NCI-H748 (cell line): ENCODE data around the gene HERPUD1.
"Not testable (repeated sequence)": the region's sequence is repeated elsewhere in the genome, so short reads cannot be mapped to it uniquely, and the experiment has no call there.

ENCODE experiments used
- DNase-seq: peaks from one replicate; lab custom pipeline; 2025; ENCODE audit not compliant: unreplicated experiment; lab: John Stamatoyannopoulos, UW

Gene HERPUD1

DNA sequence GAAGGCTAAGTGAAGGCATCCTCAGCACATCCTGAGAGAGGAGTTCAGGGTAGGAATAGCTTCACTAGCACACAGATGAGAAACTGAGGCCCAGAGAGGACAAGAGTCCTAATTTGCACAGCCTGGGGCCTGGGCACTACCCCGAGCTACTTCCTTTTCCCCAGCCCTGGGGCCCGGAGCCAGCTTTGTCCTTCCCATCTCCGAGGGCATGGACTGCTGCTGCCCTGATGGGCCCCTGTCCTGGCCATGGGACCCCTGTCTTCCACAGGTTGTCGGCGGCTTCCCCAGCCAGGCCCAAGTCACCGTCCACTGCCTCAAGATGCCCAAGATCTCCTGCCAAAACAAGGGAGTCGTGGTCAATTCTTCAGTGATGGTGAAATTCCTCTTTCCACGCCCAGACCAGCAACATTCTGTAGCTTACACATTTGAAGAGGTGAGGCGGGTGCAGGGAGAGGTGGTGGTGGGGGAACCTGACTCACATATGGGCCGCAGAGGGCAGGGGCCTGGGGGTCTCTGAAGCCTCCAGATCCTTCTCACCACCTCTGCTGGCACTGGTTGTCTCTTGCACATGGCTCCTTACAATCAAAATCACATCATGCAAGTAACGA lies 46.0 kb downstream of the HERPUD1 start:
- no peak for DNase-seq

DNA sequence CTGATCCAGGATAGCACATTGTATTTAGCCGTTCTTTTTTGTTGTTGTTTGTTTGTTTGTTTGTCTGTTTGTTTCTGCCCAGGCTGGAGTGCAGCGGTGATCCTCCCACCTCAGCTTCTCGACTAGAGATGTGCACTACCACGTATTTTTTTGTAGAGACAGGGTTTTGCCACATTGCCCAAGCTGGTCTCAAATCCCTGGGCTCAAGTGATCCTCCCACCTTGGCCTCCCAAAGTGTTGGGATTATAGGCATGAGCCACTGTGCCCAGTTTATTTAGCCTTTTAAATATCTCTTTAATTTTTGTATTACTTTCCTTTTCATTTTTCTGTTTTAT lies 48.2 kb downstream of the HERPUD1 start:
- DNase-seq: no peak

DNA sequence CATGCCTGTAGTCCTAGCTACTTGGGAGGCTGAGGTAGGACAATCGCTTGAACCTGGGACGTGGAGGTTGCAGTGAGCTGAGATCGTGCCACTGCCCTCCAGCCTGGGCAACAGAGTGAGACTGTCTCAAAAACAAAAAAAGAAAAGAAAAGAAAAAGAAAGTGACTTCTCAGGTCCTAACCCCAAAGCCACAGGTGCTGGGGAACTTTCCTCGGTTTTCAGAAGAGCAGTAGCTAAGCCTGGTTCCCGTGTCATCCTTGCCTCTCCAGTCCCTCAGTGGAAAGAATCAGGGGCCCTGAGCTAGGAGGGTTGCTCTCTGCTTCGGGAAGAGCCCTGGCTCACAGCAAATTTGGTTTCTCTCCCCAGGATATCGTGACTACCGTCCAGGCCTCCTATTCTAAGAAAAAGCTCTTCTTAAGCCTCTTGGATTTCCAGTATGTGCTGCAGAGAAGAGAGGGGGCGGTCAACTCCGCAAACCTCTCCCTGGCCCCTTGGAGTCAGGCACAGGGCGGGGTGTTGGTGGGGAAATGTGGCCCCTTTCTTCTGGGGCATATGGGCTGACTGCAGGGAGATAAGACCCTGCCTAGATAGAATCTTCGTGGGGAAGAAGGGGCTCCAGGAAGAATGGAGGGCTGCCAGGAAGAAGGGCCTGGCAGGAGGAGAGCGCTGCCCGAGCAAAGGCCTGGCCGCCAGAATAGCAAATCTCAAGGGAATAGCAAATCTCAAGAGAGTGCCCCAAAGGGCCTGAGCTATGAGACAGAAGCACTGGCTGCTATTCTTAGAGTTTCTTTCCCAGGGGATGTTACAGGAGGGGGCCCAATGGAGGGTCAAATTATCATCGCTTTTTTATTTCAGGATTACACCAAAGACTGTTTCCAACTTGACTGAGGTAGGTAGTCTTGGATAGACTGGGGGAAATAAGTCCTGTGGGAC lies 49.1 kb downstream of the HERPUD1 start:
- no peak for DNase-seq

DNA sequence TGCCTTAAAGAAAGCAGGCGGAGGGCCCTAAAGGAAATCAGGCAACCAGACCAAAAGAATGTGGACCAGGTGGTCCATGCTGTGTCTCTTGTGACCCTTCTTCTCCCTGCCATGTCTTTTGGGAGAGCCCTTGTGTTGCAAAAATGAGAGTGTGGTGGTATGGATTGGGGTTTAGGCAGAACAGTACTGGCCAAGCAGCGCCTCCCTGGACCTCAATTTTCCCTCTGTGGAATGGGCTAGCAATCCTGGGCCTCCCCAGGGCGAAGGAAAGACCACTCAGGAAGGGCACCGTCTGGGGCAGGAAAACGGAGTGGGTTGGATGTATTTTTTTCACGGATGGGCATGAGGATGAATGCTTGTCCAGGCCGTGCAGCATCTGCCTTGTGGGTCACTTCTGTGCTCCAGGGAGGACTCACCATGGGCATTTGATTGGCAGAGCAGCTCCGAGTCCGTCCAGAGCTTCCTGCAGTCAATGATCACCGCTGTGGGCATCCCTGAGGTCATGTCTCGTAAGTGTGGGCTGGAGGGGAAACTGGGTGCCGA lies 49.9 kb downstream of the HERPUD1 start:
- no peak for DNase-seq

DNA sequence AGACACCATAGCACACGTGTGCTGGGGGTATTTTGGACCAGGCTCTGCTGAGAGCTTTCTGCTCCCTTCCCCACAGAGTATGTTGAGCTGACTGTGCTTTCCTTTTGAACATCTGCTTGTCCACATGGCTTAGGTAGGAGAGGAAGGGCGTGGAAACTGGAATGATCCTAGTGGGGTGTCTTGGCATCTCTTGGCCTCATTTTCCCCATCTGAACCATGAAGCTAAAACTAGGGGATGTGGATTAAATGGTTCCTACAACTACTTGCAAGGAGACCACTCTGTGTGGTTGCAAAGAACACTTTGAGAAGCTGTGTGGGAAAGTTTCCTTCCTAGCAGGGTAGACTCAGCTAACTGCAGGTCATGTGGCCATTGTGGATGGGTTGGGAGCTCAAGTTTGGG lies 50.8 kb downstream of the HERPUD1 start:
- no peak for DNase-seq

DNA sequence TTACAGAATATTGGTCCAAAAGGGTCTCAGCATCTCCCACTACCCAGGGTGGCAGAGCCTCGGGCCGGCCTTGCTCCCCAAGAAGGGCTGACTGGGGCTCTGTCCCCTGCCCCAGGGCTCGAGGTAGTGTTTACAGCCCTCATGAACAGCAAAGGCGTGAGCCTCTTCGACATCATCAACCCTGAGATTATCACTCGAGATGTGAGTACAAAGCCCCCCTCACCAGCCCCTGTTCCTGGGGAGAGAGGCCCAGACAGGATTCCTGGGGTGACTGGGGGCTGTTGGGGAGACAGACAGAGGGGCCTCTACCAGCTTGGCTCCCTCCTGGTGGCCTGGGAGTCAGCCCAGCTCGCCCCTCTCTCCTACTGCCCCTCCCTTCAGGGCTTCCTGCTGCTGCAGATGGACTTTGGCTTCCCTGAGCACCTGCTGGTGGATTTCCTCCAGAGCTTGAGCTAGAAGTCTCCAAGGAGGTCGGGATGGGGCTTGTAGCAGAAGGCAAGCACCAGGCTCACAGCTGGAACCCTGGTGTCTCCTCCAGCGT lies 51.3 kb downstream of the HERPUD1 start:
- DNase-seq: no peak

DNA sequence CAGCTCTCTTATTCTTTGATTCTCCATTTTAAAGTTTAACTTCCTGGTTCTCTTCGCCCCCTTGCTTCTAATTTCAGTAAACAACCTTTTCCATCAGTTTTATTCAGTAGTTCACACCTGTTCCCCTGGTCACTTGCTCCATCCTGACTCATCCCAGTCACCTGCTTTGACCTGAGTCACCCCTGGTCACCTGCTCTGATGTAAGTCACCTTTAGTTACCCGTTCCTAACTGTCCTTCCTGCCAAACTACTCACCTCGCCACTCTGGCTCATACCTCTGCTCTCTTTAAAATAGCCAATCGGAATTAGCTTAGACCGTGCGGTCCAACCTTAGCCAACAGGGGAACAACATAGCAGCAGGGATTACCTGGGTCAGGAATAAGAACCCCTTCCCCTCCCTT lies 52.7 kb downstream of the HERPUD1 start:
- no peak for DNase-seq

DNA sequence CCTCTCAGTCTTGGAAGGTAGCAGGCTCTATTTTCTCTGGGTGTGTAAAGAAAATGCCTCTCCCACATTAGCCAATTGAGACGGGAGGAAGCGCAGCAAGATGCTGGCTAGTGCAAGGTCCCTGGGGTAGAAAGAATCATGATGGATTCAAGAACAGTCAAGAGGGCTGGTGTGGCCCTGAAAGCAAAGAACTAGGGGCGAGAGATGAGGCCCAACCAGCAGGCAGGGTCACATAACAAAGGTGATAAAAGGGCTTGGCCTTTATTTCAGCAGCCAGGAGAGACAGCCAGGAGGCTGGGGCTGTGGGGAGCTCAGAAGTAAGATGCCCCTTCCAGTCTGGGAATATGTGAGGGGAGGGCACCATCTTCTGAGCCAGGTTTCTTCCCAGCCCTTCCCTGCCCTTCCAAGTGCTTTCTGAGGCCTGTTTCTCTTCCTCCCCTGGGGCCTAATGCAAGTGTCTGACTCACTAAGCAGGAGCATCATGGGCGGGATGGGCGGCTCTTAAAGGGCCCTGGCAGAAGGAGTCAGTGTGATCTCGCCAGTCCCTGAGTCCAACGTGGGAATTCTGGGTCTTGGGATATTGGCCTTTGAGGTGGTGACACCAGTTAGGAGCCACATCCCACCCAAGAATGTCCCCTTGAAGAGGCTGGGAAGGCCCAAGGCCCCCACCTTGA lies 53.5 kb downstream of the HERPUD1 start:
- no peak for DNase-seq

DNA sequence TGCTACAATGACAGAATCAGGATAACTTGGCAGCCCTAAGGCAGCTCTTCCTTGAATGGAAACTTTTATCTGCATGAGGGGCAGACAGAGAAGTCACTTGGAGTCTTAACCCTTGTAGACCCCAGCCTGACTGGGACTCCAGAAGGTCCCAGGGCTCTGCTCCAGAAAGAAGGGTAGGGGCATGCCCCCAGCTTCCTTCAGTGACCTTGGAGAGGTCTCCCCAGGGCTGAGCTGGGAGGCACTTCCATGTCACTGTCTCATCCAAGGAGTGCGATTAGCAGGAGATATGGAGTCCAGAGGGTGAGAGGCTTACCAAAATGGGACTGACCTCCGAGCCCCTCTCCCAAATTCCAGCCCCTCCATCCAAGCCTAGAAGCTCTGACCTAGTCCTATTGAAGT lies 54.0 kb downstream of the HERPUD1 start:
- no peak for DNase-seq

DNA sequence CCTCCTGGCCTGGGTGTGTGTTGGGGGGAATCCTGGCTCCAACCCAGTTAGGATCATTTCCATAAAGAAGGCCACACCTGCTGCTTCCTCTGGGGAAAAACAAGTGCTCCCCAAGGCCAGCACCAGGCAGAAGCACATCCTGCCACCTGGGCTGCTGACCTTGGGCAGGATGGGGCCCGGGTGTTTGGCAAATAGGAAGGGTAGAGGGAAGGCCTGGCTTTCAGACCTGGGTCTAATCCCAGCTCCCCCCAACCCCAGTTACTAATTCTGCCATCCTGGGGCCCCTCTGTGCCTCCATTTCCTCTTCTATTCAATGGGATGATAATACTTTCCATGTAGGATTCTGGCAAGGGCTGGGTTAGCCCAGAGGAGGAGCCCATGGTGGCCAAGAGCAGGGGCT lies 54.4 kb downstream of the HERPUD1 start:
- DNase-seq: no peak

DNA sequence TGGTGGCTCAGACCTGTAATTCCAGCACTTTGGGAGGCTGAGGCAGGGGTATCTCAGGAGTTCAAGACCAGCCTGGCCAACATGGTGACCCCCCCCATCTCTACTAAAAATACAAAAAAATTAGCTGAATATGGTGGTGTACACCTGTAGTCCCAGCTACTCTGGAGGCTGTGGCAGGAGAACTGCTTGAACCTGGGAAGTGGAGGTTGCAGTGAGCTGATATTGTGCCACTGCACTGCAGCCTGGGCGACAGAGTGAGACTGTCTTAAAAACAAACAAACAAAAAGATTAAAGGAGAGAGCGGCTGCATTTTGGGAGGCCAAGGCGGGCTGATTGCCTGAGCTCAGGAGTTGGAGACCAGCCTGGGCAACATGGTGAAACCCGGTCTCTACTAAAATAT lies 55.0 kb downstream of the HERPUD1 start:
- DNase-seq: not testable (repeated sequence)

DNA sequence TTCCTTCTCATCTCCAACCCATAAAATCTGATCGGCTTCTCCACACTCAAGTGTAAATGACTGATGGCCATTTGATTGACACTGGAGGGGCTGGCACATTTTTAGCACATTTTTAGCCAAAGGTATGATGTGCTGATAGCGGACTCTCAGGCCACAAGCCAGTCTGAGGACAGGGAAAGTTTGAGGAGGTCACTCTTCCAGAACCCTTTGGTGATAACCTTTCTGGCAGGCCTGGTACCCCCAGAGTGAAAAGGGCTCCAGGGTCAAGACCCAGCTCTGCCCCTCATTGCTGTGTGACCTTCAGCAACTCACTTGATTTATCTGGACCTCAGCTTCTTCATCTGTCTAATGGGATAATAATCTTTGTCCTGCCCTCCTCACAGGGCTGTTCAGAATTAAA lies 55.8 kb downstream of the HERPUD1 start:
- DNase-seq: no peak

DNA sequence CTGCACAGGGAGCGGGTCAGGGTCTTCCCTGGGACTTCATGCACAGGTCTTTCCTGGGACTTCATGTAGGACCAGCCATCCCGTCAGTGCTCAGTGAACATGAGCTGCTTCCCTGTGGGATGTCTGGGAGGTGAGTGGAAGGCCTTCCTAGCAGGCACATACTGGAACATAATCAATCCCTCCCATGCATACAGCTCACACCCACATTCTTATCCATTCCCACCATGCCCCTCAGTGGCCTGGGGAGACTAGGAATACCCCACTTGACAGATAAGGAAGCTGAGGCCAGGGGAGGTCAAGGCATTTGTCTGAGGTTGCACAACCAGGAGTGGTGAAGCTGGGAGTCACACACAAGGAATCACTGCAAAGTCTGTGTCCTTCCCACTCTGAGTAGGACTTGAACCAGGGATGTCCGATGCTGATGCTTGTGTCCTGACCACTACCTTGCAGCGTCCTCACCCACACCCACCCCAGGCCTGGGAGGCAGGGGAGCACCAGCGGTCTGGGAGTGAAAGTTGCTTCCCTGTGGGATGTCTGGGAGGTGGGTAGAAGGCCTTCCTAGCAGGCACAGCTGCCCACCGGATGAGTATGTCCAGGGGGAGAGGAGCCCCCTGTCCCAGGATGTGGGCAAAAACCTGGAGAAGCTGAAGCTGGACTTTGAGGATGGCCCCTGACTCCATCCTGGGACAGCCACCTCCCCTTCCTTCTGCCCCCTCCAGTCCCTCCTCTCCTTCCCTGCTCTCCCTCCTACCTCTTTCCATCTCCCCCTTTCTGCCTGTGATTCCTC lies 56.4 kb downstream of the HERPUD1 start:
- DNase-seq: no peak

DNA sequence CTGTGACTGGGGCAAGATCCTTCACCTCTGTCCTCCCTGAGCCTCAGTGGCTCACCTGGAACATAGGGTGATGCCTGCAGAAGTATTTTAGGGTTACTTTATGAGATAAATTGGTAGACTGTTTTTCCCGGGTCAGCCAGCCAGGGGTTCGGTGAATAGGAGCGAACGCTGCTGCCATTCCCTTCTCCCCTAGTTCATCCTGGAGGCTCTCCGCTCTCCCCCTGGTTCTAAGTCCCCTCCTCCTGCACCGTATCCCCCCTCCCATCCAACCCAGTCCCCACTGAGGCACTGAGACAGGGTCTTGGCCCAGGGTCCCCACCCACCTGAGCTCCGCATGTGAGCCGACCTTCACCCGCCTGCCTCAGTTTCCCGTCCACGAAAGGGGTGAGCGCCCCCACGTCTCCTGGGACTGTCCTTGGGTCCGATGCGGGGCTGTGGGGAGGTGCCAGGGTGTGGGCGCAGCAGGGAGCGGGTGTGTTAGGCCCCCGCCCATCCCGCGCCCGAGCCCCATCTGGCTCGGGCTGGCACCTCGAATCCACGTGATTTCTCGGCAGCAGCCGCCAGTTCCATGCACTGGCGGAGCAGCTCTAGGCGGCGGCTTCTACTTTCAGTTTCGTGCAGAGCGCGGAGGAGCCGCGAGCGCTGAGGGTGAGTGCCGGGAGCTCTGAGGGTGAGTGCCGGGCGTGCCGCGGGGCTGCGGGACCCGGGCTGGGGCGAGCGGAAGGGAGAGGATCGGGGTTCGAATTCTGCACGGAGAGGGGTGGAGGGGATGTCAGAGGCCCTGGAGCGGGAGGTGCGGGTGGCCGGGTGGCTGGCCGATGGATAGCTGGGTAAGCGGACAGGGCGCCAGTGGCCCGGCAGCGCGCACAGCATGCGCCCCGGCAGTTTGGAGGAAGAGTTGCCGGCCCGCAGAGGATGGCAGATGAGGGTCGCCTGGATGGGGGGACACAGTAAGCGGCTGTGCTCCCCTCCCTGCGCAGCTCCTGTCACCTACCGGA lies 57.3 kb downstream of the HERPUD1 start, which contains the start of gene NLRC5:
Gene NLRC5 (plus strand): TSS at position 610 of the 998 bp plus-strand sequence. CDS start 31,156 bp downstream, outside the sequence.
- DNase-seq: peak; percentile 75

DNA sequence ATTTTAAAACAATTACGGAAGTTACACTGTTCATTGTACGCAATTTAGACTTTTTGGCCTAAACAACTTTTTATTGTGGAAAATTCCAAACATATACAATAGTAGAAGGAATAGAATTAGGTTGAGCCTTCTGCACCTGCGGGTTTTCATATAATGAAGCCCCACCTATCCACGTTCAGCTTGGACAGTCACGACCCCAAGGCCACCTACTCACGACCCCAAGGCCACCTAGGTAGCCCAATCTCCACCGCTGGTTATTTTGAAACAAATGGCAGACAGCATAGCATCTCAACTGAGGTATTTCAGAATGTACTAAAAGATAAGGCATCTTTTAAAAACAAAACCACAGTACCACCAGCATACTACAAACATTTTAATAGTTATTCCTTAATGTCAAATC lies 58.0 kb downstream of the HERPUD1 start:
- DNase-seq: no peak

DNA sequence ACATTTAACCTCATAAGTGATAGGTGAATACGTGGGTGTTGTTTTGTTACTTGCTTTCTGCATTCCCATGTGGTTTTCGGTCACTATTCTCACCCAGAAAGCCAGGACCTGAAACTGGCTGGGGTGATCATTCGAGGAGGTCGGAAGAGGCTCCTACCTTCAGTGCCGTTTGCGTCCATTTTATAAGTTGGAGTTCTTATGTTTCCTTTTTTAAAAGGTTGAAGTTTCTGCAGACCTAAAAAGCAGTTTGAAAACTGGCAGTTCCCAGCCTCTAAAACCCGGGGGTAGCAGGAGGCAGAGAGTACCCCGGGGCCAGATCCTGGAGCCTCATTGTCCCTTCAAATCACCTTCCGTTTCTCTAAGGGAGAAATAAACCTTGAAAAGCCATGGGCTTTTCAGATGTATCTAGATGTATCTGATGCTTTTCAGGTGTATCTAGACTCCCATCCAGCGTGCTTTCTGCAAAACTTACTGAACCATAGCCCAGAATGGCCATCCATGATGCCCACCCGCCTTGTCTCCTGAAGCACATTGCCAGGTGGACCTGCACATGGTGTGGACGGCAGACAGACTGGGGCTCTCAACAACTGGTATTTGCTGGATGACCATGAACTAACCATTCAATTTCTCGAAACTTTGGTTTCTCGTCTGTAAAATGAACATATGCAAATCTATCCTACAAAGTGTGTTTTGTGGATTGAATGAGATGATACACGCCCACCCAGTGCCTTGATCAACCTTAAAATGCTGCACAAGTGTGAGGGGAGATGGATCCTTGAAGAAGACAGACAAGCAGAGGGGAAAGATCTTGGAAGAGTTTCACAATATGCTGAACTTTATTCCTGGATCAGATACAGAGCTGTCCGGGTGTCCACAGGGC lies 58.7 kb downstream of the HERPUD1 start:
- no peak for DNase-seq

DNA sequence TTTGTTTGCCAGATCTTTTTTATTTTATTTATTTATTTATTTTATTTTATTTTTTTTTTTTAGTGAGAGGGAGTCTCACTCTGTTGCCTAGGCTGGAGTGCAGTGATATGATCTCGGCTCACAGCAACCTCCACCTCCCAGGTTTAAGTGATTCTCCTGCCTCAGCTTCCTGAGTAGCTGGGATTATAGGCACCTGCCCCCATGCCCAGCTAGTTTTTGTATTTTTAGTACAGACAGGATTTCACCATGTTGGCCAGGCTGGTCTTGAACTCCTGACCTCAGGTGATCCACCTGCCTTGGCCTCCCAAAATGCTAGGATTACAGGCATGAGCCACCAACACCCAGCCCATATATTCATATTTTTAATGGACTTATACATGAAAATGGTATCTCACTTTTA lies 60.5 kb downstream of the HERPUD1 start:
- DNase-seq: not testable (repeated sequence)

DNA sequence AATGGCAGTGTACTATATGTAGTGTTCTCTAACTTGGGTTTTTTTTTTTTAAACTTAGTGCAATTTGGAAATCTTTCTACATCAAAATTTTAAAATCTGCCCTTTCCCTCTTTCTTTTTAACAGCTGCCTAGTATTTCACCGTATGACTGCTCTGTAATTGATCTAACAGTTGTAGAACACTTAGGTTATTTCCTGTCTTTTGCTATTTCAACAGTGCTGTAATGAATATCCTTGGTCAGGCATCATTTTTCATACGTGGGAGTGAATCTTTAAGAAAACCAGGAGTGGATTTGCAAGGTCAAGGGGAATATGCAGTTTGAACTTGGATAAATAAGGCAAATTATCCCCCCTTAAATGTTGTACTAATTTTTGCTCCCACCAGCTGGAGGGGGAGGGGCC lies 61.3 kb downstream of the HERPUD1 start:
- no peak for DNase-seq
